ENCODE measurements around the gene TMEM221. TPM values are rescaled to one million over a fixed set of nuclear protein-coding genes. Genes with fewer than 3 reads are reported as not detected.

Gene TMEM221
- total RNA-seq, 4 donors from 2014 or later = 2.2 to 16.5 (median 3.9) TPM; not detected in 1

DNA sequence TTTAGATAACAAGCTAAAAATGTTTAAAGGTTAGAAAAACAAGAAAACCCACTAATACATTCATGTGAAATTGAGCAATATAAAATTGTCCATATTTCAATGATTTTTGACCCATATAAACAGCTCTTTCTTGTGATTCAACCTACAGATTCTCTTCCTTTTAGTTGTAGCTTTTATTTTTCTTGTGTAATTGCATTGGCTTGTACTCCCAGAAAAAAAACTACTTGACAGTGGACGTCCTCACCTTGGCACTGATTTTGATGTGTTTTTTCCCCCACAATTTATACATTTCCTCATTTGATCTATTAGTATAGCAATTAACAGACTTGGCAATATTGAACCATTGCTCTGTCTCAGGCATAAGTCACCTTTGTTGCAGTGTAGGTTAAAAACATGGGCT lies 59.2 kb downstream of the TMEM221 start:
- no peak overlapping the region for H3K4me3 ChIP-seq
- DNase-seq = no peak
- no peaks in the 10 kb centered on the region for H3K27me3 ChIP-seq
- no peaks in the 10 kb centered on the region for H3K4me1 ChIP-seq
- no peak overlapping the region for H3K27ac ChIP-seq
- H3K36me3 ChIP-seq = no peaks in the 10 kb centered on the region
- no peak for TF ChIP-seq POLR2A (IDR thresholded peaks at IDR 0.05)
- TF ChIP-seq, protein P1, sequence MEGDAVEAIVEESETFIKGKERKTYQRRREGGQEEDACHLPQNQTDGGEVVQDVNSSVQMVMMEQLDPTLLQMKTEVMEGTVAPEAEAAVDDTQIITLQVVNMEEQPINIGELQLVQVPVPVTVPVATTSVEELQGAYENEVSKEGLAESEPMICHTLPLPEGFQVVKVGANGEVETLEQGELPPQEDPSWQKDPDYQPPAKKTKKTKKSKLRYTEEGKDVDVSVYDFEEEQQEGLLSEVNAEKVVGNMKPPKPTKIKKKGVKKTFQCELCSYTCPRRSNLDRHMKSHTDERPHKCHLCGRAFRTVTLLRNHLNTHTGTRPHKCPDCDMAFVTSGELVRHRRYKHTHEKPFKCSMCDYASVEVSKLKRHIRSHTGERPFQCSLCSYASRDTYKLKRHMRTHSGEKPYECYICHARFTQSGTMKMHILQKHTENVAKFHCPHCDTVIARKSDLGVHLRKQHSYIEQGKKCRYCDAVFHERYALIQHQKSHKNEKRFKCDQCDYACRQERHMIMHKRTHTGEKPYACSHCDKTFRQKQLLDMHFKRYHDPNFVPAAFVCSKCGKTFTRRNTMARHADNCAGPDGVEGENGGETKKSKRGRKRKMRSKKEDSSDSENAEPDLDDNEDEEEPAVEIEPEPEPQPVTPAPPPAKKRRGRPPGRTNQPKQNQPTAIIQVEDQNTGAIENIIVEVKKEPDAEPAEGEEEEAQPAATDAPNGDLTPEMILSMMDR (IDR thresholded peaks at IDR 0.05) = no peak
- H3K9me3 ChIP-seq = no peaks in the 10 kb centered on the region
- intact Hi-C loops (cut with DNase I; ENCODE audit: low total_unique reads) = loop anchor here (5.0 kb wide), 1 partner anchor 47 kb away; no protein-coding TSS in a partner anchor

DNA sequence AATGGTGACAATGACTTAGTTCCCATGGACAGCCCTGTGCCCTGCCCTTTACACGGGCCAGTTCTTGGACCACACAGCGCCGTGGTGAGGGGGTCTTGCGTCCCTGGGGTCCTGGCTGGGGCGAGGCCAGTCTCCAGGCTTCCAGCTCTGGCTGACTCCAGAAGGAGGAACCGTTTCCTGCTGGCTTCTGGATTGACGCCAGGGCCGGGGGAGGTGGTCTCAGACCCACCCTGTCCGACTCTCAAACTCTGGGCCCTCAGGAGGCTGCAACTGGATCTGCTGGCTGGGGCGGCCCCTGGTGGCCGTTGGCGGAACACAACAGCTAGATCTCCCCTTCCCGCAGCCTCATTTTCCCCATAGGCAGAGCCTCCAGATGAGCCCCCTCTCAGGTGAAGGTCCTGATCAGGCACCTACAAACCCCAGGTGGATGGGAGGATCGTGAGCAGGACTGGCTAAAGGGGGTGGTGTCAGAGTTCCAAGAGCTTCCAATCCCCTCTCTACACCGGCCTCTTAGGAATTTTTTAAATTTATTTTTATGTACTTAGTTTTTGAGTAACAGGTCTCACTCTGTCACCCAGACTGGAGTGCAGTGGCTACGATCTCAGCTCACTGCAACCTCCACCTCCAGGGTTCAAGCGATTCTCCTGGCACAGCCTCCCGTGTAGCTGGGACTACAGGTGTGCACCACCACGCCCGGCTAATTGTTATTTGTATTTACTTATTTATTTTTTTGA lies 62.4 kb downstream of the TMEM221 start:
- intact Hi-C loops (cut with DNase I; ENCODE audit: low total_unique reads) = loop anchor here (5.0 kb wide), 1 partner anchor 44 kb away; no protein-coding TSS in a partner anchor
- DNase-seq = peak; percentile 50 to 54
- no peak overlapping the region for H3K27ac ChIP-seq
- H3K4me3 ChIP-seq = no peak overlapping the region
- no peaks in the 10 kb centered on the region for H3K27me3 ChIP-seq
- TF ChIP-seq, protein P1 (IDR thresholded peaks at IDR 0.05) = peak; percentile 67 to 86 (median 78)
- TF ChIP-seq POLR2A (IDR thresholded peaks at IDR 0.05) = no peak
- no peaks in the 10 kb centered on the region for H3K36me3 ChIP-seq
- no peaks in the 10 kb centered on the region for H3K4me1 ChIP-seq
- no peaks in the 10 kb centered on the region for H3K9me3 ChIP-seq

Other genes with a start within 250 kb of the TMEM221 start
- gene USE1, start 233.3 kb downstream of the TMEM221 start, total RNA-seq = 10 to 100 TPM; 11.5 to 43.5 (median 22.2) TPM
- 10 to 100 TPM in 2 of 4 donors, 1 to 10 TPM in 1, not detected in 1; 5.9 to 32.6 (median 17.6) TPM for gene OCEL1, start 222.4 kb downstream of the TMEM221 start, total RNA-seq
- gene NR2F6, start 202.7 kb downstream of the TMEM221 start, total RNA-seq = 10 to 100 TPM; 14.3 to 45.0 (median 36.0) TPM
- 10 to 100 TPM in 2 of 4 donors, 1 to 10 TPM in 2; 3.5 to 23.8 (median 13.0) TPM for gene USHBP1, start 183.9 kb downstream of the TMEM221 start, total RNA-seq
- 100 to 1,000 TPM in 2 of 4 donors, 10 to 100 TPM in 2; 58.1 to 240 (median 97.2) TPM for gene BABAM1, start 181.2 kb downstream of the TMEM221 start, total RNA-seq
- 1 to 10 TPM in 2 of 4 donors, not detected in 2; 1.6 to 2.4 TPM for gene ANKLE1, start 166.8 kb downstream of the TMEM221 start, total RNA-seq
- gene ABHD8, start 145.2 kb downstream of the TMEM221 start, total RNA-seq = 100 to 1,000 TPM in 1 of 4 donors, 10 to 100 TPM in 2, 1 to 10 TPM in 1; 9.0 to 115 (median 19.2) TPM
- 100 to 1,000 TPM in 2 of 4 donors, 10 to 100 TPM in 2; 30.9 to 289 (median 97.2) TPM for gene MRPL34, start 142.8 kb downstream of the TMEM221 start, total RNA-seq
- gene DDA1, start 139.1 kb downstream of the TMEM221 start, total RNA-seq = 10 to 100 TPM in 2 of 4 donors, 1 to 10 TPM in 2; 2.8 to 22.2 (median 8.9) TPM
- 10 to 100 TPM in 1 of 4 donors, 1 to 10 TPM in 2, under 1 TPM in 1; 0.51 to 12.6 (median 7.6) TPM for gene ANO8, start 113.8 kb downstream of the TMEM221 start, total RNA-seq
- gene GTPBP3, start 111.1 kb downstream of the TMEM221 start, total RNA-seq = 10 to 100 TPM in 3 of 4 donors, under 1 TPM in 1; 0.88 to 31.2 (median 24.4) TPM
- gene PLVAP, start 71.3 kb downstream of the TMEM221 start, total RNA-seq = 100 to 1,000 TPM in 2 of 4 donors, 10 to 100 TPM in 1, 1 to 10 TPM in 1; 4.7 to 204 (median 87.4) TPM
- gene CCDC194, start 54.5 kb downstream of the TMEM221 start, total RNA-seq = 1 to 10 TPM in 1 of 4 donors, not detected in 3; 2.5 TPM
- gene BST2, start 43.0 kb downstream of the TMEM221 start, total RNA-seq = 100 to 1,000 TPM in 3 of 4 donors, 10 to 100 TPM in 1; 84.6 to 267 (median 195) TPM
- 10 to 100 TPM in 3 of 4 donors, 1 to 10 TPM in 1; 3.8 to 46.7 (median 26.5) TPM for gene MVB12A, start 28.6 kb downstream of the TMEM221 start, total RNA-seq
- gene NXNL1, start 12.3 kb upstream of the TMEM221 start, total RNA-seq = not detected
- gene SLC27A1, start 21.9 kb upstream of the TMEM221 start, total RNA-seq = 10 to 100 TPM in 3 of 4 donors, 1 to 10 TPM in 1; 7.1 to 36.5 (median 26.9) TPM
- 10 to 100 TPM; 16.9 to 41.0 (median 34.1) TPM for gene PGLS, start 63.0 kb upstream of the TMEM221 start, total RNA-seq
- gene COLGALT1, start 107.0 kb upstream of the TMEM221 start, total RNA-seq = 10 to 100 TPM; 24.6 to 56.6 (median 52.0) TPM
- gene UNC13A, start 239.7 kb upstream of the TMEM221 start, total RNA-seq = under 1 TPM in 3 of 4 donors, not detected in 1; 0.21 to 0.35 (median 0.29) TPM

Data from uterus (tissue), 4 donors.